ENCODE data around the gene NEUROD4.

- TF ChIP-seq CTCF (IDR thresholded peaks at IDR 0.05) (no peak), POLR2A (IDR thresholded peaks at IDR 0.05) (no peak)
Measured at GRCh38 chr12:54997929-54998522, 21.7 kb upstream of the NEUROD4 start.
